Fibroblast of lung (primary cell): ENCODE measurements around the gene CFAP53. TPM values are rescaled to one million over a fixed set of nuclear protein-coding genes. Genes with fewer than 3 reads are reported as not detected.

Source experiments
- DNase-seq, 2 donors: peaks; one replicate each; pipeline versions ENCODE4 v3.0.0 to v3.0.0-alpha.2; 2010; ENCODE audit warnings: low read depth in 2 of 2
- H2AFZ ChIP-seq: 2 replicates; pipeline ENCODE4 v1.5.1; 2012; ENCODE audit warnings: low read length, control low read depth, inconsistent platforms
- H3K27ac ChIP-seq: 2 replicates; pipeline ENCODE4 v1.5.1; 2011; ENCODE audit warnings: low read length, control low read depth; ENCODE audit not compliant: insufficient read depth
- H3K27me3 ChIP-seq: 2 replicates; pipeline ENCODE4 v1.5.1; 2011; ENCODE audit warnings: mild to moderate bottlenecking, low read length; ENCODE audit not compliant: control insufficient read depth, insufficient read depth
- H3K36me3 ChIP-seq: 2 replicates; pipeline ENCODE4 v1.5.1; 2011; ENCODE audit warnings: low read length; ENCODE audit not compliant: control insufficient read depth, insufficient read depth
- H3K4me1 ChIP-seq: 2 replicates; pipeline ENCODE4 v1.5.1; 2011; ENCODE audit warnings: low read length; ENCODE audit not compliant: control insufficient read depth, insufficient read depth; ENCODE audit errors: extremely low read depth
- H3K4me2 ChIP-seq: 2 replicates; pipeline ENCODE4 v1.5.1; 2011; ENCODE audit warnings: low read length, control low read depth; ENCODE audit not compliant: insufficient read depth; ENCODE audit errors: extremely low read depth
- H3K4me3 ChIP-seq, 4 experiments: fragments of 200-600 bp in 1 of 4; sonication (generic) in 1 of 4; replicated peaks in 1 of 4; 2 replicates each; pipeline ENCODE4 v1.5.1; 2011 to 2016; ENCODE audit warnings: low read length in 4 of 4, low read depth in 3 of 4, mild to moderate bottlenecking in 3 of 4, control low read depth in 2 of 4, inconsistent platforms in 1 of 4, mixed read lengths in 1 of 4; ENCODE audit not compliant: insufficient read depth in 1 of 4; ENCODE audit errors: control extremely low read depth in 1 of 4
- H3K79me2 ChIP-seq: 2 replicates; pipeline ENCODE4 v1.5.1; 2012; ENCODE audit warnings: mild to moderate bottlenecking, low read length, inconsistent platforms; ENCODE audit not compliant: control insufficient read depth, insufficient read depth
- H3K9ac ChIP-seq: 2 replicates; pipeline ENCODE4 v1.5.1; 2011; ENCODE audit warnings: mild to moderate bottlenecking, low read length, control low read depth; ENCODE audit not compliant: insufficient read depth
- H3K9me3 ChIP-seq: 2 replicates; pipeline ENCODE4 v1.5.1; 2012; ENCODE audit warnings: low read depth, low read length; ENCODE audit not compliant: control insufficient read depth, insufficient read depth
- H4K20me1 ChIP-seq: 2 replicates; pipeline ENCODE4 v1.5.1; 2011; ENCODE audit warnings: low read length; ENCODE audit not compliant: control insufficient read depth, insufficient read depth; ENCODE audit errors: extremely low read depth
- EZH2 ChIP-seq: IDR thresholded peaks from 2 replicates; pipeline ENCODE4 v1.5.1; 2012; ENCODE audit warnings: low read length, control low read depth, mild to moderate bottlenecking; ENCODE audit errors: missing control alignments
- polyA plus RNA-seq, 2 donors: library from polyadenylated mRNA; depleted of rRNA in 1 of 2; stranded (reverse) in 1 of 2; unstranded in 1 of 2; fragments of >200 nt; gene quantifications; 2 replicates each; pipeline ENCODE4 v1.2.1, GENCODE V29; 2011 to 2012; ENCODE audit warnings: missing spikeins in 1 of 2
- total RNA-seq: library from RNA; depleted of rRNA; stranded (reverse); fragments of >200 nt; gene quantifications from 2 replicates; pipeline ENCODE4 v1.2.1, GENCODE V29; 2014
- TF ChIP-seq, protein P1 (sequence below), 2 donors: IDR thresholded peaks in 1 of 2; conservative IDR thresholded peaks in 1 of 2; 1 replicate in 1 of 2; 2 replicates in 1 of 2; pipeline ENCODE4 v1.5.1; 2011 to 2012; ENCODE audit warnings: low read length in 2 of 2, control low read depth in 1 of 2, inconsistent platforms in 1 of 2, low read depth in 1 of 2, mild to moderate bottlenecking in 1 of 2

CFAP53 gene
- total and polyA plus RNA-seq, 2 donors (not counting 1 experiment from before 2014, with no cell fraction given), result 0.11 to 0.99 TPM

- no peak overlapping the region for H3K27ac ChIP-seq
- H3K79me2 ChIP-seq, result no peaks in the 10 kb centered on the region
- peaks cover 1% of the 10 kb centered on the region for H3K4me1 ChIP-seq
- no peaks in the 10 kb centered on the region for H3K9me3 ChIP-seq
- H3K4me3 ChIP-seq, result no peak overlapping the region
- H3K4me2 ChIP-seq, result no peak overlapping the region
- no peak overlapping the region for H3K9ac ChIP-seq
- no peaks in the 10 kb centered on the region for H4K20me1 ChIP-seq
- no peak overlapping the region for H2AFZ ChIP-seq
- H3K27me3 ChIP-seq, result no peaks in the 10 kb centered on the region
- no peaks in the 10 kb centered on the region for H3K36me3 ChIP-seq
- DNase-seq, result no peak
- TF ChIP-seq EZH2, result no peak
- TF ChIP-seq, protein P1, sequence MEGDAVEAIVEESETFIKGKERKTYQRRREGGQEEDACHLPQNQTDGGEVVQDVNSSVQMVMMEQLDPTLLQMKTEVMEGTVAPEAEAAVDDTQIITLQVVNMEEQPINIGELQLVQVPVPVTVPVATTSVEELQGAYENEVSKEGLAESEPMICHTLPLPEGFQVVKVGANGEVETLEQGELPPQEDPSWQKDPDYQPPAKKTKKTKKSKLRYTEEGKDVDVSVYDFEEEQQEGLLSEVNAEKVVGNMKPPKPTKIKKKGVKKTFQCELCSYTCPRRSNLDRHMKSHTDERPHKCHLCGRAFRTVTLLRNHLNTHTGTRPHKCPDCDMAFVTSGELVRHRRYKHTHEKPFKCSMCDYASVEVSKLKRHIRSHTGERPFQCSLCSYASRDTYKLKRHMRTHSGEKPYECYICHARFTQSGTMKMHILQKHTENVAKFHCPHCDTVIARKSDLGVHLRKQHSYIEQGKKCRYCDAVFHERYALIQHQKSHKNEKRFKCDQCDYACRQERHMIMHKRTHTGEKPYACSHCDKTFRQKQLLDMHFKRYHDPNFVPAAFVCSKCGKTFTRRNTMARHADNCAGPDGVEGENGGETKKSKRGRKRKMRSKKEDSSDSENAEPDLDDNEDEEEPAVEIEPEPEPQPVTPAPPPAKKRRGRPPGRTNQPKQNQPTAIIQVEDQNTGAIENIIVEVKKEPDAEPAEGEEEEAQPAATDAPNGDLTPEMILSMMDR (conservative IDR thresholded peaks at IDR 0.05 in 1 of 2, IDR thresholded peaks at IDR 0.05 in 1 of 2; ENCODE audit: low read depth in 1 of 2, low read length in 2 of 2), result no peak
Measured at GRCh38 chr18:50313031-50313607, 46.8 kb upstream of the CFAP53 start.

DNA sequence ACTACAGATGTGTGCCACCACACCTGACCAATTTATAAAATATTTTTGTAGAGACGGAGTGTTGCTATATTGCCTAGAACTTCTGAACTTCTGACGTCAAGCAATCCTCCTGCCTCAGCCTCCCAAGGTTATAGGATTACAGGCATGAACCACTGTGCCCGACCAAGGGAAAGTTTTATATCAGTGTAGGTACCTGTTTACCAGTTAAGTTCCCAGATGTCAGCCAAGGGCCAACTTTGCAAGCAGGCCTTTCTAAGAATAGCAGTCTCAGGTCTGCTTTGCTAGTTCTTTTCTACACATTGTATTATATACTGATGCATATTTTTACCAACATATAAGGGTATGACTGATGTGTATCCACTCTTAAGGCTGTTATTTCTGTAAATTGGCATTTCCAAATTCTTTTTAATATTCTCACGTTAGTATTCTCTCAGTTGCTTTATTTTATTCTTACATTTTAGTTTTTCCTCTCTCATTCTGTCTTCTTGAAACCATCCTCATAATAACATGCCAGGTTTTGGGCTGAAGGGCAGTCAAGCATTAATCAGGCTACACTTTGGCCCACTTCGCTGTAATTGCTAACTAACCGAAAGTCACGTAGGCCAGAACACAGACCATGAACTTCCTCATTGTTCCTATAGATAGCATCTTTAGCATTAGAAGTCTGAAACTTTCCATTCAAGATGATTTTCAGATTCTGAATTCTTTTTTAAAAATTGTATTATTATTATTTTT is 46.2 kb upstream of the CFAP53 start:
- no peak for DNase-seq
- no peak overlapping the region for H3K27ac ChIP-seq
- no peaks in the 10 kb centered on the region for H3K79me2 ChIP-seq
- TF ChIP-seq, protein P1 (conservative IDR thresholded peaks at IDR 0.05 in 1 of 2, IDR thresholded peaks at IDR 0.05 in 1 of 2; ENCODE audit: low read depth in 1 of 2, low read length in 2 of 2), result no peak
- TF ChIP-seq EZH2, result no peak
- H3K4me3 ChIP-seq, result no peak overlapping the region
- H3K4me1 ChIP-seq, result peaks cover 3% of the 10 kb centered on the region
- H4K20me1 ChIP-seq, result no peaks in the 10 kb centered on the region
- no peak overlapping the region for H3K4me2 ChIP-seq
- H3K27me3 ChIP-seq, result no peaks in the 10 kb centered on the region
- H3K9me3 ChIP-seq, result no peaks in the 10 kb centered on the region
- no peak overlapping the region for H2AFZ ChIP-seq
- H3K9ac ChIP-seq, result no peak overlapping the region
- no peaks in the 10 kb centered on the region for H3K36me3 ChIP-seq

GRCh38 chr18:50311650-50312049 is 45.4 kb upstream of the CFAP53 start:
- Histone ChIP-seq H3K27ac (no peak overlapping the region), H3K4me3 (no peak overlapping the region)
- TF ChIP-seq, protein P1 (conservative IDR thresholded peaks at IDR 0.05 in 1 of 2, IDR thresholded peaks at IDR 0.05 in 1 of 2; ENCODE audit: low read depth in 1 of 2, low read length in 2 of 2), result no peak
- no peak for TF ChIP-seq EZH2

More at GRCh38 chr18:50311650-50312049, 45.4 kb upstream of the CFAP53 start:
- Histone ChIP-seq H3K4me1 (peaks cover 3% of the 10 kb centered on the region), H3K4me2 (no peak overlapping the region), H3K9ac (no peak overlapping the region), H2AFZ (no peak overlapping the region), H3K27me3 (no peaks in the 10 kb centered on the region), H3K79me2 (no peaks in the 10 kb centered on the region), H3K36me3 (no peaks in the 10 kb centered on the region), H3K9me3 (no peaks in the 10 kb centered on the region), H4K20me1 (no peaks in the 10 kb centered on the region)
- DNase-seq, result no peak
